GM12891 (cell line): ENCODE results near the gene DMWD.

ENCODE experiments used
- POLR2A ChIP-seq: IDR thresholded peaks from 2 replicates; pipeline ENCODE4 v1.6.1; 2011; ENCODE audit warnings: low read depth, low read length, control low read depth
- POLR2AphosphoS5 ChIP-seq: IDR thresholded peaks from 2 replicates; pipeline ENCODE4 v1.6.1; 2011; ENCODE audit warnings: low read depth, low read length, control low read depth
- TAF1 ChIP-seq: IDR thresholded peaks from 2 replicates; pipeline ENCODE4 v1.6.1; 2011; ENCODE audit warnings: low read depth, low read length, control low read depth

DNA sequence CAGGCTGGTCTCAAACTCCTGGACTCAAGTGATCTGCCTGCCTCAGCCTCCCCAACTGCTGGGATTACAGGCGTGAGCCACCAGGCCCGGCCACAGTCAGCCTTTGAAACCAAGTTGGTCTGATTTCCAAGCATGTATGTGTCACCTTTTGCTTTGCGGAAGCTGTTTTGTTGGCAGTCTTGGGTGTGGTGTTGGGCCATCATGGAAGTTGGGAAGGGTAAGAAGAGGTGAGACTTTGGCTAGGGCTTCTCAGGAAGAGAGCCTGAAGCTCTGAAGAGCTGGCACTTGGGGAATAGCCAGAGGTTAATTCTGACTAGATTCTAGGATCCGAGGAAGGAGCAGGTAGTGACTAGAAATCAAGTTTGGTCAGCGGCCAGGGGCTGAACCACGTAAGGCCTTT is 19.7 kb upstream of the DMWD start:
- no peak for TF ChIP-seq TAF1
- TF ChIP-seq POLR2A: no peak
- no peak for TF ChIP-seq POLR2AphosphoS5
